Endodermal cell (in vitro differentiated cells): Measurements from ENCODE around the gene MANEAL. TPM values are rescaled to one million over a fixed set of nuclear protein-coding genes. Genes with fewer than 3 reads are reported as not detected.
A peak's percentile ranks its signal among the peaks of the same experiment; 100 is the strongest.

Experiments used
- DNase-seq: peaks from one replicate; pipeline ENCODE4 v3.0.0-alpha.2; 2017
- H3K27ac ChIP-seq: 2 replicates; pipeline ENCODE4 v1.5.1; 2013; ENCODE audit warnings: mild to moderate bottlenecking, low read depth, low read length, moderate library complexity
- H3K27me3 ChIP-seq: 2 replicates; pipeline ENCODE4 v1.6.1; 2013; ENCODE audit warnings: mild to moderate bottlenecking, low read length, moderate library complexity; ENCODE audit not compliant: insufficient read depth, control insufficient read depth, poor library complexity, severe bottlenecking
- H3K36me3 ChIP-seq: 2 replicates; pipeline ENCODE4 v1.7.0; 2013; ENCODE audit warnings: mild to moderate bottlenecking, low read length, moderate library complexity; ENCODE audit not compliant: control insufficient read depth, insufficient read depth
- H3K4me1 ChIP-seq: one replicate; pipeline ENCODE4 v1.7.0; 2013; ENCODE audit warnings: low read length; ENCODE audit not compliant: control insufficient read depth, insufficient read depth
- H3K4me3 ChIP-seq: 2 replicates; pipeline ENCODE4 v1.5.1; 2013; ENCODE audit warnings: mild to moderate bottlenecking, low read length, moderate library complexity
- H3K9ac ChIP-seq: 2 replicates; pipeline ENCODE4 v1.6.1; 2013; ENCODE audit warnings: mild to moderate bottlenecking, low read length, moderate library complexity; ENCODE audit not compliant: poor library complexity, severe bottlenecking; ENCODE audit errors: extremely low read depth
- H3K9me3 ChIP-seq: 2 replicates; pipeline ENCODE4 v1.6.1; 2013; ENCODE audit warnings: mild to moderate bottlenecking, low read length, moderate library complexity; ENCODE audit not compliant: control insufficient read depth
- H3K27ac Mint-ChIP-seq: 2 replicates; pipeline ENCODE4 v1.8.0; 2020; ENCODE audit warnings: mixed read lengths
- H3K27me3 Mint-ChIP-seq: 2 replicates; pipeline ENCODE4 v1.8.0; 2021; ENCODE audit warnings: mild to moderate bottlenecking, mixed read lengths; ENCODE audit not compliant: insufficient read depth
- H3K36me3 Mint-ChIP-seq: 2 replicates; pipeline ENCODE4 v1.8.0; 2020; ENCODE audit warnings: low read depth, mixed read lengths
- H3K4me1 Mint-ChIP-seq: 2 replicates; pipeline ENCODE4 v1.8.0; 2020; ENCODE audit warnings: mixed read lengths
- H3K4me3 Mint-ChIP-seq: 2 replicates; pipeline ENCODE4 v1.8.0; 2020; ENCODE audit warnings: mild to moderate bottlenecking, moderate library complexity, mixed read lengths
- H3K9me3 Mint-ChIP-seq: 2 replicates; pipeline ENCODE4 v1.8.0; 2020; ENCODE audit warnings: mild to moderate bottlenecking, mixed read lengths
- CTCF ChIP-seq: fragments of 200-600 bp; sonication (generic); conservative IDR thresholded peaks from 2 replicates; pipeline ENCODE4 v1.5.0; 2021; ENCODE audit warnings: antibody characterized with exemption, mild to moderate bottlenecking
- WGBS, 2 experiments: methylation state at CpG; one replicate each; pipeline versions ENCODE4 v1.1.5 to v1.1.7; 2013; ENCODE audit warnings: missing lambda C conversion rate in 2 of 2, mixed read lengths in 1 of 2; ENCODE audit not compliant: insufficient coverage in 1 of 2, insufficient read length in 1 of 2; 5-methylcytosine and 5-hydroxymethylcytosine counted together
- total RNA-seq, 2 donors: library from RNA; stranded (reverse); fragmentation: NEBNext Ultra II Directional in 1 of 2; extraction: Animal tissue kit (Norgen Biotek cat#: 25700) in 1 of 2; gene quantifications; 2 replicates in 1 of 2; 3 replicates in 1 of 2; pipeline ENCODE4 v1.2.1, GENCODE V29; 2021

The MANEAL gene
- total RNA-seq, 2 donors from 2014 or later: 7.0 to 9.6 TPM

- DNase-seq: peak; percentile 95
- WGBS, 2 experiments: 4 to 6% methylated on average over 26 to 29 of the region's 29 CpGs
- Histone ChIP-seq H3K9me3 (no peaks in the 10 kb centered on the region), H3K27me3 (peaks cover 100% of the 10 kb centered on the region), H3K27ac (no peak overlapping the region), H3K4me3 (no peak overlapping the region), H3K9ac (no peak overlapping the region), H3K36me3 (no peaks in the 10 kb centered on the region), H3K4me1 (no peaks in the 10 kb centered on the region)
- Mint-ChIP-seq H3K4me1 (no peaks in the 10 kb centered on the region), H3K27ac (no peak overlapping the region), H3K27me3 (peaks cover 78% of the 10 kb centered on the region), H3K36me3 (no peaks in the 10 kb centered on the region), H3K9me3 (no peaks in the 10 kb centered on the region), H3K4me3 (peak overlapping the region; percentile 24)
- TF ChIP-seq CTCF: no peak
Measured at GRCh38 chr1:37764414-37764825, 29.2 kb upstream of the MANEAL start.

- Histone ChIP-seq H3K4me1 (no peaks in the 10 kb centered on the region), H3K4me3 (no peak within 1 kb of the TSS), H3K9ac (no peak within 1 kb of the TSS), H3K27ac (no peak within 1 kb of the TSS), H3K36me3 (no peaks in the 10 kb centered on the region), H3K27me3 (peaks cover 100% of the 10 kb centered on the region), H3K9me3 (no peaks in the 10 kb centered on the region)
- Mint-ChIP-seq H3K4me3 (peak within 1 kb of the TSS; percentile 24), H3K4me1 (no peaks in the 10 kb centered on the region), H3K9me3 (no peaks in the 10 kb centered on the region), H3K27ac (no peak within 1 kb of the TSS), H3K36me3 (no peaks in the 10 kb centered on the region), H3K27me3 (peaks cover 83% of the 10 kb centered on the region)
- WGBS, 2 experiments: 13 to 19% methylated on average over 9 to 33 of the region's 33 CpGs
- TF ChIP-seq CTCF: no peak
- peak; percentile 94 for DNase-seq
Measured at GRCh38 chr1:37764888-37765441, 28.7 kb upstream of the MANEAL start, which contains the start of gene EPHA10. TSS of gene EPHA10 (minus strand) at chr1:37765120. CDS start at chr1:37765066, 54 bp downstream.

GRCh38 chr1:37765916-37766664 lies 27.6 kb upstream of the MANEAL start:
- Mint-ChIP-seq H3K27ac (no peak overlapping the region), H3K36me3 (no peaks in the 10 kb centered on the region), H3K4me1 (no peaks in the 10 kb centered on the region), H3K27me3 (peaks cover 93% of the 10 kb centered on the region), H3K9me3 (no peaks in the 10 kb centered on the region), H3K4me3 (peak overlapping the region; percentile 24)
- H3K4me3 ChIP-seq: no peak overlapping the region
- H3K9ac ChIP-seq: no peak overlapping the region
- DNase-seq: peak; percentile 62
- H3K27ac ChIP-seq: no peak overlapping the region
- H3K9me3 ChIP-seq: no peaks in the 10 kb centered on the region
- no peaks in the 10 kb centered on the region for H3K36me3 ChIP-seq
- TF ChIP-seq CTCF: no peak
- peaks cover 100% of the 10 kb centered on the region for H3K27me3 ChIP-seq
- no peaks in the 10 kb centered on the region for H3K4me1 ChIP-seq
- 23 to 42% methylated on average over 16 to 27 of the region's 27 CpGs for WGBS, 2 experiments
